Neutrophil (primary cell): Measurements from ENCODE around the gene DNPEP.

Experiments used
- H3K27ac ChIP-seq: fragments of 200-600 bp; sonication (generic); 2 replicates; pipeline ENCODE4 v1.5.1; 2016; ENCODE audit warnings: mild to moderate bottlenecking, moderate library complexity
- H3K27me3 ChIP-seq: fragments of 200-600 bp; sonication (generic); 2 replicates; pipeline ENCODE4 v1.6.0; 2016; ENCODE audit warnings: mild to moderate bottlenecking
- H3K36me3 ChIP-seq: fragments of 200-600 bp; sonication (generic); 2 replicates; pipeline ENCODE4 v1.5.1; 2017
- H3K4me1 ChIP-seq, 2 experiments: fragments of 200-600 bp in 1 of 2; sonication (generic) in 1 of 2; 1 replicate in 1 of 2; 2 replicates in 1 of 2; pipeline versions ENCODE4 v1.5.1 to v1.6.1; 2013 to 2016; ENCODE audit warnings: low read depth in 1 of 2, low read length in 1 of 2, mild to moderate bottlenecking in 1 of 2, moderate library complexity in 1 of 2; ENCODE audit not compliant: control insufficient read depth in 1 of 2, insufficient read depth in 1 of 2
- H3K4me3 ChIP-seq, 2 experiments: fragments of 200-600 bp in 1 of 2; sonication (generic) in 1 of 2; 1 replicate in 1 of 2; 2 replicates in 1 of 2; pipeline ENCODE4 v1.5.1; 2013 to 2016; ENCODE audit warnings: low read depth in 1 of 2, low read length in 1 of 2, mild to moderate bottlenecking in 1 of 2, moderate library complexity in 1 of 2
- H3K9me3 ChIP-seq: fragments of 200-600 bp; sonication (generic); 2 replicates; pipeline ENCODE4 v1.5.1; 2016
- CTCF ChIP-seq: fragments of 200-600 bp; sonication (generic); IDR thresholded peaks from 2 replicates; pipeline ENCODE4 v1.5.1; 2016; ENCODE audit warnings: antibody characterized with exemption

DNPEP gene

DNA sequence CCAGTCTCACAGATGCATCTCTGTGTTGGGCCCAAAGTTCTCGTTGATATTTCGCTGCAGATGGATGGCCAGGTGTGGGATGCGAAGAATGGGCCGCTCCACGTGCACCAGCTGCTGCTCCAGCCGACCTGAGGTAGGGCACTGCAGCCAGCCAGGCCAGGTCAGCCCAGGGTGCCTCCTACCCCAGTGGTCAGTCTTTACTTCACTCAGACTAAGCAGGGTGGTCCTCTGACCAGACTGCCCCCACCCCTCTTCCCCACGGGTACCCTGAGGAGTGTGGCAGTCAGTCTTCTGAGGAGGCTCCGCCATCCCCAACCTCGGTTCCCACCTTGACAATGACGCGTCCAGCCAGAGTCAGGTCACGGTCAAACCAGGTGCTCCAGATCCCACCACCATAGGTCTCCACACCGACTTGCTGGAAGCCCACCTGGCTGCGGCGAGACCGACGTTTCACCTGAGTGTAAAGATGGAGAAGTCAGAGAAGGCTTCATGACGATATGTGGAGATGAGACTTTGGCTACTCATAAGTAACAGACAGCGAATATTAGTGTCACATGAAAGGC, 1.7 kb downstream of the DNPEP start:
- Histone ChIP-seq H3K4me3 (no peak overlapping the region), H3K4me1 (peaks cover 14 to 18% of the 10 kb centered on the region in 2 experiments), H3K36me3 (no peaks in the 10 kb centered on the region), H3K27ac (no peak overlapping the region), H3K27me3 (peaks cover 13% of the 10 kb centered on the region), H3K9me3 (no peaks in the 10 kb centered on the region)
- TF ChIP-seq CTCF = no peak

- peaks cover 6% of the 10 kb centered on the region for H3K27me3 ChIP-seq
- no peaks in the 10 kb centered on the region for H3K9me3 ChIP-seq
- TF ChIP-seq CTCF = no peak
- peaks cover 14 to 18% of the 10 kb centered on the region in 2 experiments for H3K4me1 ChIP-seq
- H3K4me3 ChIP-seq = no peak overlapping the region
- no peaks in the 10 kb centered on the region for H3K36me3 ChIP-seq
- H3K27ac ChIP-seq = no peak overlapping the region
Measured at GRCh38 chr2:219384859-219385258, 2.9 kb downstream of the DNPEP start.

DNA sequence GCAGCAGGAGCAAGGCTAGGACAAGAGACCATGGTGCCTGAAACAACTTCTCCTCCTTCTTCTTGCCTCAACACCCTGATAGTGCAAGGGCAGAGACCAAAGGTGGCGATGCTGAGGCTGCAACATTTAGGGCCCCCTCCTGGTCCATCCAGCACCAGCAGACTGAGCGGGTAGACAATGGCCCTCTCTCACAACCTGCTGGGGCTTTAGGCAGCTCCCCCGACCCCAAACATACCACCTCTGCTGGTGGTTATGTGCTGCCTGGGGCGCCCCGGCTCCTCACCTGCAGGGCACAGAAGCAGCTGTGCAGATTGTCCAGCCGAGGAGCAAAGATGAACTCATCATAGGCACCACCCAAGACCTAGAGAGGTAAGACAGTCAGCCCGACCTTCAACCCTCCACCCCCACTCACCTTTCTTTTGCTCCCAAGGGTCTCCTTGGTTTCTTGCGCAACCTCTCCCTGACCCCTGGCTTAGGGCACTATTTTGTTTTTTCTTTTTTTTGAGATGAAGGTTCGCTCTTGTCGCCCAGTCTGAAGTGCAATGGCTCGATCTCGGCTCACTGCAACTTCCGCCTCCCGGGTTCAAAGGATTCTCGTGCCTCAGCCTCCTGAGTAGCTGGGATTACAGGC, 3.5 kb downstream of the DNPEP start:
- no peaks in the 10 kb centered on the region for H3K36me3 ChIP-seq
- H3K4me3 ChIP-seq = no peak overlapping the region
- peaks cover 1% of the 10 kb centered on the region for H3K27me3 ChIP-seq
- H3K4me1 ChIP-seq = peaks cover 14 to 18% of the 10 kb centered on the region in 2 experiments
- no peaks in the 10 kb centered on the region for H3K9me3 ChIP-seq
- no peak overlapping the region for H3K27ac ChIP-seq
- TF ChIP-seq CTCF = no peak

DNA sequence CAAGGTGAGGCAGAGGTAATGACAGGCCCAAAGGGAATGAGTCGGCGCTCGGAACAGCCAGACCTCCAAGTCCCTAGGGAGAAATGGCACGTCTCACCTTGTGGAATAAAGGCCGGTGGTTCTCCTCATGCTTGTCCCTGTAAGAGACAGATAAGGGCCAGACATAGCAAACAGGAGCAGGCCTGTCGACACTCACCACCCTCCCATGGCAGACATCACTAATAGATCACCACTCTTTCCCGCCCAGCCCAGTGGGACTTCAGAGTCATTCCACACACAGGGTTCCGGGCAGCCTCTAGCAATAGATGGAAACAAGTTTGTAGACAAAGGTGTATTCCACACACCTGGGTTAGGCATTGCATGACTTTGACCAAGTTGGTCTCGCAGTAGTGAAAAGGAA, 6.3 kb downstream of the DNPEP start:
- peaks cover under 1 to 2% of the 10 kb centered on the region in 2 experiments for H3K4me1 ChIP-seq
- no peaks in the 10 kb centered on the region for H3K36me3 ChIP-seq
- H3K4me3 ChIP-seq = no peak overlapping the region
- no peak for TF ChIP-seq CTCF
- no peaks in the 10 kb centered on the region for H3K9me3 ChIP-seq
- H3K27me3 ChIP-seq = no peaks in the 10 kb centered on the region
- H3K27ac ChIP-seq = no peak overlapping the region

- Histone ChIP-seq H3K36me3 (no peaks in the 10 kb centered on the region), H3K27ac (no peak overlapping the region), H3K4me3 (no peak overlapping the region), H3K9me3 (no peaks in the 10 kb centered on the region), H3K4me1 (no peaks in the 10 kb centered on the region), H3K27me3 (no peaks in the 10 kb centered on the region)
- no peak for TF ChIP-seq CTCF
Measured at GRCh38 chr2:219380926-219381325, 6.8 kb downstream of the DNPEP start.
